ENCODE data around the gene ZBTB20. TPM values are rescaled to one million over a fixed set of nuclear protein-coding genes. Genes with fewer than 3 reads are reported as not detected.

ZBTB20 gene
- total and polyA plus RNA-seq, 2 of the 4 experiments (the other 2 are of a cell fraction) = 0.75 to 14.7 TPM

GRCh38 chr3:114452937-114453336 lies 694.2 kb downstream of the ZBTB20 start:
- H3K23ac ChIP-seq (ENCODE audit: low read depth, low read length) = no peak overlapping the region
- peaks cover 14 to 27% of the 10 kb centered on the region in 2 experiments; a peak in 3 of 4 replicates for H3K79me1 ChIP-seq (ENCODE audit: low read depth in 1 of 2, low read length in 2 of 2)
- ChIA-PET CTCF (interaction anchor here (0.7 kb wide), 1 partner anchor 632 kb away, joined by 3 read pairs; no protein-coding TSS in a partner anchor), POLR2A (ENCODE audit: unreplicated experiment) (no interaction called here)
- H2BK5ac ChIP-seq (ENCODE audit: low read depth, low read length, poor library complexity, severe bottlenecking) = no peak overlapping the region
- H3K4me3 ChIP-seq (ENCODE audit: insufficient read depth, low read depth, low read length) = no peak overlapping the region
- H2BK120ac ChIP-seq (ENCODE audit: low read depth, low read length) = no peak overlapping the region
- H2BK15ac ChIP-seq (ENCODE audit: low read depth, low read length) = no peak overlapping the region
- no peak overlapping the region for H3K14ac ChIP-seq (replicated peaks; ENCODE audit: low read depth, low read length)
- H3K36me3 ChIP-seq (ENCODE audit: control insufficient read depth, insufficient read depth, low read length) = no peaks in the 10 kb centered on the region
- no peaks in the 10 kb centered on the region for H3K9me1 ChIP-seq (ENCODE audit: insufficient read depth, low read length)
- H2AFZ ChIP-seq (replicated peaks; ENCODE audit: low read length, poor library complexity) = no peak overlapping the region
- no peak overlapping the region for H3K4ac ChIP-seq (ENCODE audit: low read depth, low read length)
- H2BK20ac ChIP-seq (ENCODE audit: low read depth, low read length) = no peak overlapping the region
- no peak overlapping the region for H2AK5ac ChIP-seq (ENCODE audit: low read depth, low read length)
- no peak for TF ChIP-seq CEBPB (IDR thresholded peaks at IDR 0.05; ENCODE audit: low read depth, low read length)
- TF ChIP-seq CTCF (conservative IDR thresholded peaks at IDR 0.05; ENCODE audit: low read depth, low read length) = no peak
- TF ChIP-seq USF2 (IDR thresholded peaks at IDR 0.05; ENCODE audit: low read depth, low read length) = no peak
- TF ChIP-seq MAFK (IDR thresholded peaks at IDR 0.05; ENCODE audit: low read depth, low read length) = no peak
- TF ChIP-seq NFE2L2 (IDR thresholded peaks at IDR 0.05; ENCODE audit: low read depth, low read length) = no peak
- no peak for TF ChIP-seq SMC3 (IDR thresholded peaks at IDR 0.05; ENCODE audit: low read depth, low read length)
- TF ChIP-seq BHLHE40 (IDR thresholded peaks at IDR 0.05; ENCODE audit: low read depth, low read length) = no peak
- no peak for TF ChIP-seq RAD21 (IDR thresholded peaks at IDR 0.05; ENCODE audit: low read length)
- no peak for TF ChIP-seq MAZ (IDR thresholded peaks at IDR 0.05; ENCODE audit: borderline replicate concordance, low read depth, low read length)
- TF ChIP-seq, protein P1, sequence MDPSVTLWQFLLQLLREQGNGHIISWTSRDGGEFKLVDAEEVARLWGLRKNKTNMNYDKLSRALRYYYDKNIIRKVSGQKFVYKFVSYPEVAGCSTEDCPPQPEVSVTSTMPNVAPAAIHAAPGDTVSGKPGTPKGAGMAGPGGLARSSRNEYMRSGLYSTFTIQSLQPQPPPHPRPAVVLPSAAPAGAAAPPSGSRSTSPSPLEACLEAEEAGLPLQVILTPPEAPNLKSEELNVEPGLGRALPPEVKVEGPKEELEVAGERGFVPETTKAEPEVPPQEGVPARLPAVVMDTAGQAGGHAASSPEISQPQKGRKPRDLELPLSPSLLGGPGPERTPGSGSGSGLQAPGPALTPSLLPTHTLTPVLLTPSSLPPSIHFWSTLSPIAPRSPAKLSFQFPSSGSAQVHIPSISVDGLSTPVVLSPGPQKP (IDR thresholded peaks at IDR 0.05; ENCODE audit: borderline replicate concordance, low read depth, low read length) = no peak
- no peak for TF ChIP-seq CHD1 (IDR thresholded peaks at IDR 0.05; ENCODE audit: low read depth, low read length)
- no peak for TF ChIP-seq POLR2A (IDR thresholded peaks at IDR 0.05; ENCODE audit: low read depth, low read length)
- TF ChIP-seq FOS (IDR thresholded peaks at IDR 0.05; ENCODE audit: low read depth, low read length) = no peak
- no peak for TF ChIP-seq MXI1 (IDR thresholded peaks at IDR 0.05; ENCODE audit: borderline replicate concordance, low read depth, low read length)
- no peak for TF ChIP-seq RFX5 (IDR thresholded peaks at IDR 0.05; ENCODE audit: low read depth, low read length)
- TF ChIP-seq RCOR1 (IDR thresholded peaks at IDR 0.05; ENCODE audit: insufficient replicate concordance, low read length) = no peak
- no peak overlapping the region for H3K27ac ChIP-seq (ENCODE audit: insufficient read depth, low read length)
- no TSS peak for BruUV-seq (replicated peaks)
- no peak overlapping the region for H4K8ac ChIP-seq (ENCODE audit: low read depth in 2 of 2, low read length in 2 of 2)
- H4K5ac ChIP-seq (ENCODE audit: low read depth, low read length) = no peak overlapping the region
- no peak for ATAC-seq (ENCODE audit: low read depth)
- H3K56ac ChIP-seq (ENCODE audit: extremely low read depth, insufficient read depth, low read length) = no peak overlapping the region
- no CpG with 5 or more reads among the region's 2 CpGs for WGBS, 2 experiments (ENCODE audit: extremely low coverage in 2 of 2, insufficient read length in 1 of 2)
- H3K9ac ChIP-seq (ENCODE audit: low read depth, low read length) = no peak overlapping the region
- H3K4me2 ChIP-seq (ENCODE audit: low read depth, low read length) = no peak overlapping the region
- intact Hi-C loops (cut with micrococcal nuclease) = no loop called here
- H3K9me3 ChIP-seq (ENCODE audit: control insufficient read depth, insufficient read depth, low read length) = no peaks in the 10 kb centered on the region
- H3K4me1 ChIP-seq (ENCODE audit: control insufficient read depth, insufficient read depth, low read length) = peaks cover 6% of the 10 kb centered on the region
- H4K20me1 ChIP-seq (ENCODE audit: insufficient read depth, low read length) = no peaks in the 10 kb centered on the region
- in situ Hi-C loops (cut with MboI; ENCODE audit: low sequenced_read_pairs) = no loop called here
- dilution Hi-C loops (cut with HindIII; ENCODE audit: low sequenced_read_pairs, unreplicated experiment) = no loop called here
- no peak overlapping the region for H4K91ac ChIP-seq (ENCODE audit: insufficient read depth, low read depth, low read length)
- no peaks in the 10 kb centered on the region for H3K27me3 ChIP-seq (ENCODE audit: control insufficient read depth, insufficient read depth, low read length)
- no peak overlapping the region for H2AK9ac ChIP-seq (replicated peaks; ENCODE audit: low read depth, low read length, poor library complexity)
- no peak overlapping the region for H3K18ac ChIP-seq (ENCODE audit: low read depth, low read length)
- no peak for DNase-seq

All from IMR-90 (cell line).